HG03565 (cell line): ENCODE data around the gene MDM1.
A peak's percentile ranks its signal among the peaks of the same experiment; 100 is the strongest.

Experiments used
- ATAC-seq: cut with Tn5 transposase; IDR thresholded peaks from one replicate; pipeline ENCODE4 v1.9.1; 2021; ENCODE audit warnings: mild to moderate bottlenecking, moderate library complexity; ENCODE audit not compliant: unreplicated experiment

MDM1 gene

GRCh38 chr12:68326716-68327115 is 5.4 kb downstream of the MDM1 start:
- ATAC-seq = no peak

- no peak for ATAC-seq
Observed at GRCh38 chr12:68325966-68326365, 6.2 kb downstream of the MDM1 start.

DNA sequence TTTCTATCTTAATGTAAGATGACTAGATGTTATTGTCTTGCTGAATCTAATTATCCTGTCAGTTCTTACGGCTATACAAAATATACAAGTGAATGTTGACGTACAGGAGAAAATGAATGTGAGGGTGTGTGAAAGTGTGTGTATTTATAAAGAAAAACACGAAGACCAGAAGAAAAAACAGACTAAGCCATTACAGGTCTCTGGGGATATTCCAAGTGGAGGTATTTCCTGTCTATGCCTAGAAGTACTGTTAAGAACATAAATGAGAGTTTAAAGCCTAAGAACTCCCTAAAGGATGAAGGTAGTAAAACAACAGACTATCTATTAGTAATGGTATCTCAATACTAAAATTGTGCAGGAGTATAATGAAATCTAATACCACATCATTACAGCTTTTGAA is 7.6 kb downstream of the MDM1 start:
- ATAC-seq = no peak

GRCh38 chr12:68321140-68321539 is 11.0 kb downstream of the MDM1 start:
- no peak for ATAC-seq

DNA sequence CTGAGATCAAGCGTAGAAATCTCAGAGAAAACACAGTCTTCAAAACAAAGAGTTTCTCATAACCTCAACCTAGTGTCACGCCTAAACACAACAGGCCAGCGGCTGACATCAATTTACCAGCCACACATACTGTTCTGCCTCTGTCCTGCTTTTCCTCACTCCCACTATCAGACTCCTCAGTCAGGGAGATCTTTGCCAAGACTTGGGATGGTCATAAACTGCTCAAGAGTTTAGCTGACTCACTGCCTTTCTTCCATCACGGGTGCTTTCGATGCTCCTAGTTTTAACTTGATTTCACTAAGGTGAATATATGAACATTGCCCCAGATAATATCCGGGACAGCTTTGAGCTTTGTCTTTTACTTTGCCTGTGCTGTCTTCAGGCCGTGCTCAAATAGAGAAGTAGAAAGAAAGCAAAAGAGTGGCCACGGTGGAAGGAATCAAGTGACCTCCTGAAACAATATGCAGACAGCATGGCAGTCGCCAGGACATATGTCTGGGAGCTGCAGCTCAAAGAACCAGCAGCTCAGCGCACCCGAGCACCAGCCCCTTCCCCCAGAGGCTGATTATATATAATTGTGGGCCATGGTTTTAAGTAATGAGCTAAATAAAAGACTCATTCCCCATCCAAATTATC is 12.1 kb downstream of the MDM1 start:
- no peak for ATAC-seq

DNA sequence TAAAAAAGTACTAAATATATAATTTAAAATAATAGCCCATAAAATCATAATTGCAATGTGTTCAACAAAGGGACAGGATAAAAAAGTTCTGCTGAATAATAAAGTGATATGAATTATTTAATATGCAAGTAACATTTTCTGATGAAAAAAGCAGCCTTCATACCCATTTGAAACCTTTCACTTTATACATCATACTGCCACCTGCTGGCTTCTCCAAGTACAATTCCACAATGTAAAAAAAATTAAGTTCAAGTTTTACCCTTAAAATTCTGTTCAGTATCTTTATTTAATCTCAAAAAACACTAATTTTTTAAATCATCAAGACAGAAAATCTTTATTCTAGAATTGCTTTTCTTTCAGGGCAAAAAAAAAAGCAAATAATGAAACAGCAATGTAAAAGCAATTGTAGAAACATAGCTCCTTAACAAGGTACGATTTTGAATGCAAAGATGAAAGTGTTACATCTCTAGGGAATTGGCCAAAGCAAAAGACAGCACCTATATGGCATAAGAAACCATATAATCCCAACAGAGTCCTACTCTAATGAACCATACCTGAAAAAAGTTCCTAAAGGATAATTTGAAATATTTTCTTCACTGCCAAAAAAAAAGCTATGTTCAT is 15.0 kb downstream of the MDM1 start:
- no peak for ATAC-seq

DNA sequence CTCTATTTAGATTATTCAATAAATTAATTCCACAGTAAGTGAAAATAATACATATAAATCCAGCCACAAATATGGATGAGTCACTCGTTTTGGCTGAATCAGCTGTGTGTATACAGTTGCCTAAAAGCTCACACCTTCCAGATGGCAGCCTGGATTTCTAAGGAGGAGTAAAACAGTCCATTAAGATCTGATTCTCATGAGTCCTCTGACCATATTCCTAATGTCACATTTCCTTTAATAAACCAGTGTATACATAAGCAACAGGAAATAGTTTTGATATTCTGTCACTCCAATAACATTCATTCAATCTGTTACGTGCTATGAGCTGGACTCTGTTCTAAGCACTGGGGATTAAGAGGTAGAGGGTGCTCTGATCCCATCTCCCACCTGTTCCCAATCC is 21.8 kb downstream of the MDM1 start:
- ATAC-seq = no peak

- no peak for ATAC-seq
Observed at GRCh38 chr12:68306564-68306963, 25.6 kb downstream of the MDM1 start.

GRCh38 chr12:68305278-68305677 is 26.9 kb downstream of the MDM1 start:
- no peak for ATAC-seq

DNA sequence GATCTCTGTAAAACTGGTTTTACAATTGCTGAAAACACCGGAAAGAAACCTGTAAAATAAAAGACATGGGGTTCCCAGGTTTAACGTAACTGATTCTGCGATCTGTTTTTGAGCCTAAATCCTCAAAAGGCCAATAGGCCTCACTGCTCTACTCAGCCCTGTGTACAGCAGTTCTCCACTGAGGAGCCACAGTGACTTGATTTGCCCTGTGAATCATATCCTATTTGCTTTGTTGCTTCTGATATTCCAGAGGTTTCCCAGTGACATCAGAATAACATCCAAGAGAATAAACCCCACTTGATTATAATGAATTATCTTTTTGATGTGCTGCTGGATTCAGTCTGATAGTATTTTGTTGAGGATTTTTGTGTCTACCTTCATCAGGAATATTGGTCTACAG is 27.5 kb downstream of the MDM1 start:
- no peak for ATAC-seq

DNA sequence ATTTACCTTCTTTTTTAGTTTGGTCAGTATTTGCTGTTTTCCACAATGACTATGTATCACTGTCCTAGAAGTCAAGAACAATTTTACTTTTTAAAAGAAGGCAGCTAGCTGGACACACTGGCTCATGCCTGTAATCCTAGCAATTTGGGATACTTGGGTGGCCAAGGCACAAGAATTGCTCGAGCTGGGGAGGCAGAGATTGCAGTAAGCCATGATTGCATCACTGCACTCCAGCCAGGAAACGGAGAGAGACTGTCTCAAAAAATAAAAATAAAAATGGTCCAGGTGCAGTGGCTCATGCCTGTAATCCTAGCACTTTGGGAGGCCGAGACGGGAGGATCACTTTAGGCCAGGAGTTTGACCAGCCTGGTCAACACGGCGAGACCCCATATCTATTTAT is 28.3 kb downstream of the MDM1 start:
- no peak for ATAC-seq

- ATAC-seq = no peak
Observed at GRCh38 chr12:68297929-68298328, 34.2 kb downstream of the MDM1 start.

GRCh38 chr12:68294251-68294650 is 37.9 kb downstream of the MDM1 start:
- no peak for ATAC-seq

GRCh38 chr12:68293347-68293746 is 38.8 kb downstream of the MDM1 start:
- no peak for ATAC-seq

DNA sequence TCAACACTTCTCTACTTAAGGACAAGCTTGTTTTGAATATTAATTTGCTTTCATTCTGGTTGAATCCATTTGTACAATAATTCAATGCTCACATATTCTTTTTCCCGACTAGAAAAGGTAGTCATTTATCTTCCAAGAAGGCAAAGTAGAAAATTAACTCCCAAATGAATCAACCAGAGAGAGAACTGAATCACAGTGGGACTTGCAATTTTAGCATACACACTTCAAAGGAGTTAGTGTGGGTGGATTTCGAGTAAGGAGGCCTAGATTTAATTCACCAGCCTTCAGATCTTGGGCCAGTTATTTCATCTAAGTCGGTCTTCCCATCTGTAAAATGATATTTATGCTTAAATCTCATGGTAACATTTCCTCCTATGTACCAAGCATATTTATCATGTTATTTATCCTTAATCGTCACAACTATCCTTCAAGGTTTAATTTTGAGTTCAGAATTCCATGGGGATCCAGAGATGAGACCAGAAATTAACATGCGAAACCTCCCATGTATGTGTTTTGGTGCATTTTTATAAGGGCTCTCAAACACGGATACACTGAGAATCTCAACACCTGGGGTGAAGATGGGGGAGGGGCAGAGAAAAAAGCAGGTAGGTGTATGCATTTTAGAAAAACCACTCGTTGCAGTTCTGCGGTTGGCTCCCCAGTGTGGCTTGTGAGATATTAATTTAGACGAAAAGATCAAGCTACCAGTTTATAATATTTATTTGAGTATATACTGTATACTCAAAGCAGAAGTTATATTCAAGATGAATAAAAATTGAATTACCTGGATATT is 39.8 kb downstream of the MDM1 start:
- no peak for ATAC-seq

- ATAC-seq = no peak
Observed at GRCh38 chr12:68291396-68292036, 40.6 kb downstream of the MDM1 start.

- peak; percentile 99 for ATAC-seq
Observed at GRCh38 chr12:68290126-68290525, 42.0 kb downstream of the MDM1 start.

- ATAC-seq = no peak
Observed at GRCh38 chr12:68287106-68287505, 45.1 kb downstream of the MDM1 start.

- no peak for ATAC-seq
Observed at GRCh38 chr12:68286396-68286795, 45.8 kb downstream of the MDM1 start.

- no peak for ATAC-seq
Observed at GRCh38 chr12:68285541-68285940, 46.6 kb downstream of the MDM1 start.

- ATAC-seq = no peak
Observed at GRCh38 chr12:68281322-68282077, 50.7 kb downstream of the MDM1 start.
